HTERT RPE-1 (cell line): ENCODE results near the gene SLC6A9.

Experiments
- in situ Hi-C: fragments of 300-500 bp; cut with MboI; formaldehyde crosslinking; loops from 4 replicates; pipeline ENCODE4 v1.14.3; 2020; ENCODE audit warnings: low sequenced_read_pairs

Gene SLC6A9

DNA sequence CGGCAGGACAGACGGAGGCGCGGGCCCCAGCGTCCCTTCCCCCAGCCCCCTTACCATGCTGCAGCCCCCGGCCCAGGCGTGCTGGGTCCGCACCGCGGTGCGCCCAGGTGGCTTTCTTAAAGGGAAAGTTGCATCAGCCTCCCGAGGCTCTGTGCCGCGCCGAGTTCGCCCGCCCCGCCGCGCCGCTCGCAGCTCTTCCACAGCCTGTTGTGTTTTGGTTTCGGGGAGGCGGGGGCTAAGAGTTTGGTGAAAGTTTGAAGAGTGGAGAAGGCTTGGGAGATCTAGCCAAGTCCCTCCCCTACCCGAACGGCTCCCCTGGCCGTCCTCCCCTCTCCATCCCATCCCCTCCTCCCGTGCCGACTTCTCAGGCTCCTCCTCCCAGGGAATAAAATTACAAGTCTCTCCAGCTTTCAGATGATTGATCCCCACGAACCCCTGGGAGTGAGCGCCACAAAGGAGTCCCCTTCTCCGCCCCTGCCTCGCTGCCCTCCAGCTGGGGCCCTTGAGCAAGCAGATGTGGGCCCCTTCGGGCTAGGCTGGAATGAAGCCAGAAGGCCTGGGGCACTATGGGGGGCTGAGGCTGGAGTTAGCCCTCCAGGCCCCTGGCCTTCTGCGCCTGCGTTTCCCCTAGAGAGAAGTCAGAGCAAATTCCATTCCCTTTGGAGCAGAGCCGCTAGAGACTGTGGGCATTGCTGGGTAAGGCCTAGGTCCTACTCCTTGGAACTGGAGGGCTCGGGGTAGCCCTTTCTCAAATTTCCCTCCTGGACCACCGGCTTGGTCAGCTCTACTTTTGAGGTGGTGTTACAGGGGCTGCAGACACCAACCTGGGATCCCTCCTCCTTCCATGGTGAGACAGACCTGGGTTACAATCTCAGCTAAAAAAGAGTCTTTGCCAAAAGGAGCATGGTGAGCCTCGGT is at the start of gene SLC6A9:
Gene SLC6A9, minus strand, starts transcription at position 211 of the 918 bp plus-strand sequence. CDS start 7,185 bp downstream, outside the sequence.
- in situ Hi-C loops = no loop called here

DNA sequence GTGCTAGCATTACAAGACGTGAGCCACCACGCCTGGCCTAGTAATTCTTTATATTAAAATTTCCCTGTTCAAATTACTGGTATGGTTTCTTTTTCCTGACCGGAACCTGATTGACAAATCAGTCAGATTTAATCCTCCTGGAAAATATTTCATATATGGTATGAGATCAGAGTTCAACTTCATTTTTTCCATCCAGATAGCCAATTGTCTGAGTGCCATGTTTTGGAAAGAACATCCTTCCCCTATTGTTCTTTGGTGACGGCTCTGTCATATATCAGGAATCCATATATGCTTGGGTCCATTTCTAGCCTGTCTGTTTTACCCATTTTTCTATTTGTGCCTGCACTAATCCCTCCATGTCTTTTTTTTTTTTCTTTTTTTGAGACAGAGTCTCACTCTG is 48.3 kb upstream of the SLC6A9 start:
- in situ Hi-C loops = no loop called here

DNA sequence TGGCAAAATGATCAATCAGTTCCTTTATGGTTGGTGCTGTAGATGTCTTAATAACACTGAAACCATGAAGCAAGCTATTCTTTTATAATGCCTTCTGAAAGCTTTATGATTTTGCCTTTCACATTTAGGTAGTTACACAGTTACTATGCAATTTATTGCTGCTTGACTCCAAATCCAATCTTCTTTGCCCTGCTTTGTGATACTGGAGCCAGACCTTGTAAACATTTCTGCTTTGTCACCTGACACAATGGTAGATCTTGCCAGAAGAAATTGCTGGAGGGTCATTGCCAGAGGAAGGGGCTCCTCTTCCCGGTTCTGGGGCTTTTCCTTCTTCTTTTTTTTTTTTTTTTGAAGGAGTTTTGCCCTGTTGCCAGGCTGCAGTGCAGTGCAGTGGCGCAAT is 46.8 kb upstream of the SLC6A9 start:
- in situ Hi-C loops = no loop called here

DNA sequence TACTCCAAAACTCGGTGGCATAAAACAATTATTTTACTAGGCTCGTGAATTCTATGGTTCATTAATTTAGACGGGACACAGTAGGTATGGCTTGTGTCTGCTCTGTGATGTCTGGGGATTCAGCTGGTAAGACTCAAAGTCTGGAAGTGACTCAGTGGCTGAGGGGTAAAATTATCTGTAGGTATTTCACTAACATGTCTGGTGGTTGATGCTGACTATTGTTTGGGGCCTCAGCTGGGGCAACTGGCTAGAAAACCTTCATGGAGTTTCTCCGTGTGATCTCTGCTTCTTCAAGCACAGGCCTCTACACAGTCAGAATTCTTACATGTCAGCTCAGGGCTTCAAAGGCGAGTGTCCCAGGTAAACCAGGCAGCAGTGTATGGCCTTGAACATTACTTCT is 46.2 kb upstream of the SLC6A9 start:
- in situ Hi-C loops = no loop called here

DNA sequence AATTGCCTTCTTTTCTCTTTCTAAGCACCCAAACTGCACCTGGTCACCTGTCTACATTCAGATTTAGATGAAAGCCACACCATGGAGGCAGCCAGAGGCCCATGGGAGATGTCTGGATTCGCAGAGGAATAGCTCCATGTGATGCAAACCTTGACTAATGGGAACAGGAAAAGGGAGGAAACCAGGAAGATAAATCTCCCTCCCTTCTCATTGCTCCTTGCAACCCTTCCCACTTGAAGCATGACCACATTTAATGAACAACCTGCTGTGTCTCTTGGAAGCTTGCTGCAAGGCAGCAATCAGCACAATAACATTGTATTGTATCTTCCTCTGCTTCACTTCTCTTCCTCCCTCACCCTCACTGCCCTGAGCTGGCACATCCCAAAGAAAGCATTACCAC is 44.8 kb upstream of the SLC6A9 start:
- in situ Hi-C loops = no loop called here

DNA sequence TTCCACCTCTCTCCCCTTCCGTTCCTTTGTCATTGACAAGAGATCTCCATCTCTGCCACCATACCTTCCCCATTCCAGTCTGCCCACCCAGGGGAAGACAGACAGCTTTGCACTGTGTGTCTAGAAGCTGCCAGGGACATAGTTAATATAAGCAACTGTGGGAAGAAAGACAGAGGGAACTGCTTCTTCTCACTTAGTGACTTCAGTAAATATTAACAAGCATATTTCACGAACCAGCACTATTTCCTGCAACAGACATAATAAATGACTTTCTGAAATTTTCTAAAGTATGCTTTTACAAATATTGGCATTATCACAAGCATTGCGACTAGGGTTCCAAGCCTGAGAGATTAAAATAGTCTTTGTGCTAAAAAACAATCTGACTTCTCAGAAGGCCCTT is 43.2 kb upstream of the SLC6A9 start:
- in situ Hi-C loops = no loop called here

DNA sequence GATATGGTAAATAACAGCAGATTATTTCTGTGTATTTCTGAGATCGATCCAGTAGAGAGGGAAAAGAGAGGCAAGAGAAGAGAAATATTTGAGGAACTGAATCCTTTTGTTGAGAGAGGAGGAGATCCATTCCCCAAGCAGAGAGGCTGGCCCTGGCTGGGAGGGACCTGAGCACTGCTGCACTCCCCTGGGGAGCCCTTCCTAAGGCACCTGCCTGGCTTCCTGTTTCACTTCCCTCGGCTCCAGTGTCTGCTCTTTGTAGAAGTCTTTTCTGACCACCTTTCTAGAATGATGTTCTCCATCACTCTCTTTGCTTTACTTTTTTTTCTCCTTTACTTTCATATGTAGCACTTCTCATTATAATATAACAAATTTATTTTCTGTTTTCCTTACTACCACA is 42.3 kb upstream of the SLC6A9 start:
- in situ Hi-C loops = no loop called here

DNA sequence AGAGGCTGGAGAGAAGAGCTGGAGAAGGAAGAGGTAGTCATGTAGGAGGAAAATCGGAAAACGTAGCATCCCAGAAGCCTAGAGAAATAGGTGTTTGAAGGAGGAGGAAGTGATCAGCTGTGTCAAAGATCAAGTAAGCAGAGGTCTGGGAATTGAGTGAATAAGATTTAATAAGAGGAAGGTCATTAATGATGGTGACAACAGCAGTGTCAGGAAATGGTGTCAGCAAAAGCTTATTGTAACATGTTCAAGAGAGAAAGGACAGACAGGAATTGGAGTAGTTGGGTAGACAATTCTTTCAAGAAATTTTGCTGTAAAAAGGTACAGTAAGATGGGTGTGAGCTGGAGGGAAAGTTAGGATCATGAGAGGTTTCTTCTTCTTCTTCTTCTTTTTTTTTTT is 41.6 kb upstream of the SLC6A9 start:
- in situ Hi-C loops = no loop called here

DNA sequence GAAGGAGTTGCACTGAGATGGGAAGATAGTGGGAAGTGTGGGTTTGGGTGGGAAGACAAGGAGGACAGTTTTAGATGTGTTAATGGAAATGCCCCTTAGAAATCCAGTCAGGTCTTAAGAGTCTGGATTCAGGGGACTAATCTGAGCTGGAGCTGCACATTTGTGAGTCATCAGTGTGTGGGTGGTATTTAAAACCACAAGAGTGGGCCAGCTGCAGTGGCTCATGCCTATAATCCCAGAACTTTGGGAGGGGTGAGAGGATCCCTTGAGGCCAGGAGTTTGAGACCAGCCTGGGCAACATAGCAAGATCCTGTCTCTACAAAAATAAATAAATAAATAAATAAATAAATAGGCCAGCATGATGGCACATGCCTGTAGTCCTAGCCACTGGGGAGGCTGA is 40.9 kb upstream of the SLC6A9 start:
- in situ Hi-C loops = no loop called here

DNA sequence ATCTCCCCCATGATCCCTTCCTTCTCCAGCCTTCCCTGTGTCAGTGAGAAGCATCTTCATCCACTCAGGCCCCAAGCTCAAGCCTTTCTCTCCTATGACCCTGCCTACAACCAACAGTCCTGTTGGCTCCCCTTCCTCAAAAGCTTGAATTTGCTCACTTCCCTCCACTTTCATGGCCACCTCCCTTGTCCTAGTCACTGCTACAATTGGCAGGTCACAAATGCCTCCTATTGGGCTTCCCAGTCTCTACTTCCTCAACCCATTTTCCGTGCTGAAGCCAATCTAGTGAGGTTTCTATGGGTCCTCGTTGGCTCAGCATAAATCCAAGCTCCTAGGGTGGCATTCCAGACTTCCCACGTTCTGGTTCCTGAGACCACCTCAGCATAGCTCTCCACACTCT is 40.2 kb upstream of the SLC6A9 start:
- in situ Hi-C loops = no loop called here

DNA sequence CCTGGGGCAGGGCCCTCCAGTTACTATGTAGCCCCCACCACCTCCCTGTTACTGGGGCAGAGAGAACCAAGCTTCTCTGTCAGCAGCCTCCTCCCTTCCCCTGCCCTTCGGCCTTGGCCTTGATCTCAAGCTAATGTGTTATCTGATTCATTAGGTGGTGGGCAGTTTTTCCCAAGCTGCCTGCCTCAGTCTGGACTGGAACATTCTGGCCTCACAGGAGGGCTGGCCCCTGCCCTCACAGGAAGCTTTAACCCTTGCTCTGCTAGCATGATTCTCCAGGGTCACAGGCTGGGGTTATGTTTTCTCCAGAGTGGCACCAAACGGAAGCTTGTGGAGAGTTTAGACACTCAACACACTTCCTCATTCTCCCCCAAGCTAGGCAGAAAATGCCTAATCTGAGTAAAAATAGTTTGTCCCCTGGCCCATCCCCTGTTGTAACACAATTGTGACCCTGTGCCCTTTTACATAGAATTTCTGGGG is 37.2 kb upstream of the SLC6A9 start:
- in situ Hi-C loops = no loop called here

DNA sequence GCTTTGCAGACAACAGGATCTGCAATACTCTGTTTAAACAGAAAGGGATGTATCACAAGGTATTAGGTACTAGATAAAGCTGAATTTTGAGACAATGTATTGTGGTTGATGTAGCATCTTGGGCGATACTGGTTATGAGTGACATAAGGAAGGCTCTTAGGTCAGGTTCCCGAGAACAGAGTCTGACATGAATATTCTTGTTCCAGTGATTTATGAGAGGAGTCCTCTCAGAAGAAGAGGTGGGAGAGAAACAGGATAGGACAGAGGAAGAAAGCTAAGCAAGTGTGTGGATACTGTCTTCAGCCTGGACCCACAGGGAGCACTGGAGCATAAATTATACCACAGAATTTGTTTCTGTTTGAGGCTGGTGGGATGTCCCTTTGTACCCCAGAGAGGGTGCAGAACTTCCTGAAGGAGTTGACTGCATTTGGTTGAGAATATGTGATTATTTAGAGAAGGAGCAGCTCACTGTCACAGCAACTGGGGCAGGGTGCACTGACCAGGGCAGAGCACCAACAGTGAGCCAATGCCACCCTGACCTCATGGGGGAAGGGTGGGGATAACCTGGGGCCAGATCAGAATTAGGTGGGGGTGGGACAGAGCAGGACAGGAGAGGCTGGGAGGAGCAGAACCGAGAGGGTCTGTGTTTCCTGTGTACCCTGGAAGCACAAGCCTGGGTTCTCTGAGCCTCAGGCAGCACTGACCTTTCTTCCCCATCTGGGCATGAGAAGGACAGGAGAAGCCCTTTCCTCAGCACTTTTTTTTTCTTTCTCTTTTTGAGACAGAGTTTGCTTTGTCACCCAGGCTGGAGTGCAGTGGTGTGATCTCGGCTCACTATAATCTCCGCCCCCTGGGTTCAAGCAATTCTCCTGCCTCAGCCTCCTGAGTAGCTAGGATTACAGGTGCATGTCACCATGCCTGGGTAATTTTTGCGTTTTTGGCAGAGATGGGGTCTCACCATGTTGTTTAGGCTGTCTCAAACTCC is 36.3 kb upstream of the SLC6A9 start:
- in situ Hi-C loops = no loop called here

DNA sequence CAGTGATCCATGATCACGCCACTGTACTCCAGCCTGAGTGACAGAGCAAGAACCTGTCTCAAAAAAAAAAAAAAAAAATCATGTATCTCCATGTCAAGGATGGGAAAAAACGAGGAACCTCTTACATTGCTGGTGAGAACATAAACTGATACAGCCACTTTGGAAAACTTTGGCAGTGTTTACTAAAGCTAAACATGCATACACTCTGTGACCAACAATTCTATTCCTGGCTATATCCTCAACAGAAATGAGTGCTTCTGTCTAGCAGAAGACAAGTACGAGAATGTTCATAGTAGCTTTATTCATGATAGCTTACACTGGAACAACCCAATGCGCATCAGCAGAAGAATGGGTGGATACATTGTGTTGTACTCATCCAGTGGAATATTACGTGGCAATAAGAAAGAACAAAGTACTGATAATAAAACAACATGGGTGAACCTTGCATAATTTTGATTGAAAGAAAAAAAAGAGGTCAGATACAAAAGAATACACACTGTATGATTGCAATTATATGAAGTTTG is 31.5 kb upstream of the SLC6A9 start:
- in situ Hi-C loops = no loop called here

DNA sequence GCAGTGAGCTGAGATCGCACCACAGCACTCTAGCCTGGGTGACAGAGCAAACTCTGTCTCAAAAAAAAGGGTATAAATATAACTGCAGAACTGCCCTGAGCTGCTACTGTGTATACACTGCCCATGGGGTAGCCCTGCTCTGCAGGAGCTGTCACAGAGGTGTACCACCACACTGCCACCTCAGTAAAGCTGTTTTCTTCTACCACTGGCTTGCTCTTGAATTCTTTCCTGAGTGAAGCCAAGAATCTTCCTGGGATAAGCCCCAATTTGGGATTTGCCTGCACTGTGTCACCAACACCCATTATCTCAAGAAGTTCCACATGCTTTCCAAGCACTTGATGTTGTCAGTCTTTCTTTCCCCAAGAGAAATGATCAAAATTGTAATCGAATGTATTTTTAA is 30.6 kb upstream of the SLC6A9 start:
- in situ Hi-C loops = no loop called here

DNA sequence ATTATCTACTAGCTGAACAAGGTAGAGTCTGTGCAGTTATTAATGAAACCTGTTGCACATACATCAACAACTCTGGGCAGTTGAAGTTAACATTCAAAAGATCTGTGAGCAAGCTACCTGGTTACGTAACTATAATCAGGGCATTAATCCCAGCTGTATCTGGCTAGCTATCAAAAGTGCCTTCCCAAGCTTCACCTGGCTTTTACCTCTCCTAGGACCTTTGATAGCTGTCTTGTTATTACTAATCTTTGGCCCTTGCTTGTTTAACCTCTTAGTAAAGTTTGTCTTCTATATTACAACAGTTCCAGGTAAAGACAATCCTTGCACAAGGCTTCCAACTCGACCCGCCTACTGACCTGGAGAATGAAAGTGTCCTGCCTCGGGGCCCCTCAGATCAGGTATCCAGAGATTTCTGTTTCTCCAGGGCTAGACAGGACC is 29.6 kb upstream of the SLC6A9 start:
- in situ Hi-C loops = no loop called here

DNA sequence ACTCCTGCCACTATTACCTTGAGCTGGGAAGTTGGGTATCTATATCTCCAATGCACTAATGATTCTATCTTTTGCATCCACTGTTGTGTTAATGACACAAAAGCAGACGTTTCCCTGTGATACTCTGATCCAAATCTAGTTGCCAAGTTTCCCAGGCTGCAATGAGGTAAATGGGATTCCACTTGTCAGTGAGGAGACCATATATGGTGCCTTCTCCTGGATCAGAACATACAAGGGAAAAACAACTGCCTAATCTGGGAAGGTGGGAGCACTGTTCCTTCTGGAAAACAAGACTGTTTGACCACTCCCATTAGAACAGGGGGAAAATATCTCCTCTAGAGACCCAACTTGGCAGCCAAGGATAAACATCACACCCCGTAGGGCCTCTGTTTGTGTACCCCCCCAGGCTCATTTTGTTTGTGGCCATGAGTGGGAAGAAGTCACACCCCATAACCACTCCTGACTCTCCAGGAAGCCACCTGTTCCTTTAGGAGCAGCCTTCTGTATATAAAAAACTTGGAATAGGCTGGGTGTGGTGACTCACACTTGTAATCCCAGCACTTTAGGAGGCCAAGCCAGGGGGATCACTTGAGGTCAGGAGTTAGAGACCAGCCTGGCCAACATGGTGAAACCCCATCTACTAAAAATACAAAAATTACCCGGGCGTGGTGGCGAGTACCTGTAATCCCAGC is 28.5 kb upstream of the SLC6A9 start:
- in situ Hi-C loops = no loop called here

DNA sequence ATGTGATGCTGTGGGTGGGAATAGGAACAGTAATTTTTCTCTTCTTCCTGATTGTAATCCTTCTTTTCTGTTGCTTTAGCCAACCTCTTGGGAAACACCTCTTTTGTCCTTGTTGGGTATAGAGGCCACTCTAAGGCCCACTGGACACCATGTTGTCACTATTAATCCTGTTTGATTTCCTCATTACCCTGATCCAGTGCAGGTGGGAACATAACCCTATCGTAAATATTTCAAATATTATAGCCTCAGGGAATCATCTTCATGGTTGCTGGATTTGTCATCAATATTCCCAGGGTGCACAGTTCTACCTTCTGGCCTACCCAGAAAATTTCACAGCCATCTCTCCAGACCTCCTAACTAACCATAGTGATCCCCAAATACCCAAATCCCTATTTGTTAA is 27.9 kb upstream of the SLC6A9 start:
- in situ Hi-C loops = no loop called here

DNA sequence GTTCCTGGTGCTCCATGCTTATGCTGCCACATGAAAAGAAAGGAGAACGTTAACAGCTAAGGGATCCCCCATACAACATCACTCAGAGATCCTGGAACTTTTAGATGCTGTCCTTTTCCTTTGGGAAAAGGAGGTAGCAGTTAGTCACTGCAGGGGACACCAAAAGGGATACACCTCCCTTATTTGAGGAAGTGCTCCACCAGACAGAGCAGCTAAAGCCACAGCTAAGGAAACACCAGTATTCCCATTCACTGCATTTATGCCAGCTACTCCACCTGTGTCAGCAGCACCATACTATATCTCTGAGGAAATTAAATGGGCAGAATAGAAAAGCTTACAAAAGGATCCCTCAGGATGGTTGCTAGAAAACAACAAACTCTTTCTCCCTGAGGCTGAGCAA is 26.0 kb upstream of the SLC6A9 start:
- in situ Hi-C loops = no loop called here

DNA sequence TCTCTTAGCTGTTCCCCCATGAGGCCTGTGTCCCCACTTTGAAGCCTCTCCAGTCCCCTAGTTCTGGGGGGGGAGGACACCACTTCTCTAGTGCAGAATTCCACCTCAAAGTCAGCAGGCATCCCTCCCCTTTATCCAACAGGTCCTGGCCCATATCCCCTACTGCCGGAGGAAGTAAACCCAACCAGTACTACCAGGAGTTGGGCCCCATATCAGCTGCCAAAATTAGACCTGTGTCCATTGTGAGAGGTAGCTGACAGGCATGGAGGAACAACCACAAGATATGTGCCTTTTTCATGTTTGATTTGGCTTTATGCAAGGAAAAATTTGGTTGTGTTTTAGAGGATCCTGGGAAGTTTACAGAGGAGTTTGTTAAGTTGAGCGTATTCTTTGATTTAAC is 22.1 kb upstream of the SLC6A9 start:
- in situ Hi-C loops = no loop called here

DNA sequence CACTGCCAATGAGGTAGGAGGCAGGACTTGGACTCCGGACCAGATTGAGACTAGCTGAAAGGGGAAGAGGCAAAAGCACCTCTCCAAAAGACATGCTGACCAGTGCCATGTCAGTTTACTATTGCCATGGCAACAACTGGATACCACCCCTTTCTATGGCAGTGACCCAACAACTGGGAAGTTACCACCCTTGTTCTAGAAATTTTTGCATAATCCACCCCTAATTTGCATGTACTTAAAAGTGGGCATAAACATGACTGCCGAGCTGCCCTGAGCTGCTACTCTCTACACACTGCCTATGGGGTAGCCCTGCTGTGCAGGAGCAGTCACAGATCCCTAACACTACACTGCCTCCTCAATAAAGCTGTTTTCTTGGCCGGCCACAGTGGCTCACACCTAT is 19.0 kb upstream of the SLC6A9 start:
- in situ Hi-C loops = no loop called here

DNA sequence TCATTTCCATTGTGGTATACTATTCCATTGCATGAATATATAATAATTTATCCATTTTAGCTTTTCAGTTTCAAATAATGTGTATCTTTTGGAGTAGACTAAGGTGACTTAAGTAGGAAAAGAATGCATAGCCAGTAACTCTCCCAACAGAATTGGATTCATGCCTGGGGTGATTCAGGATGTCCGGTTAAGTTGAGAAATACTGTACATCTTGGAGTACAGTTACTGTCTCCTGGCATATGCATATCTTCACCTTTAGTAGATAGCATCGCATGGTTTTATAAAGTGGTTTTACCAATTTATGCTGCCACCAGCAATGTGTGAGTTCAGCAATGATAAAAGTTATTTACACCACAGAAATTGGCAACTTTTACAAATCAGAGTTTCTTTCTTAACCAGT is 18.6 kb upstream of the SLC6A9 start:
- in situ Hi-C loops = no loop called here
